Measurements from ENCODE around the gene FAM222B.
"Not testable (repeated sequence)": the region's sequence is repeated elsewhere in the genome, so short reads cannot be mapped to it uniquely, and the experiment has no call there.

FAM222B gene

DNA sequence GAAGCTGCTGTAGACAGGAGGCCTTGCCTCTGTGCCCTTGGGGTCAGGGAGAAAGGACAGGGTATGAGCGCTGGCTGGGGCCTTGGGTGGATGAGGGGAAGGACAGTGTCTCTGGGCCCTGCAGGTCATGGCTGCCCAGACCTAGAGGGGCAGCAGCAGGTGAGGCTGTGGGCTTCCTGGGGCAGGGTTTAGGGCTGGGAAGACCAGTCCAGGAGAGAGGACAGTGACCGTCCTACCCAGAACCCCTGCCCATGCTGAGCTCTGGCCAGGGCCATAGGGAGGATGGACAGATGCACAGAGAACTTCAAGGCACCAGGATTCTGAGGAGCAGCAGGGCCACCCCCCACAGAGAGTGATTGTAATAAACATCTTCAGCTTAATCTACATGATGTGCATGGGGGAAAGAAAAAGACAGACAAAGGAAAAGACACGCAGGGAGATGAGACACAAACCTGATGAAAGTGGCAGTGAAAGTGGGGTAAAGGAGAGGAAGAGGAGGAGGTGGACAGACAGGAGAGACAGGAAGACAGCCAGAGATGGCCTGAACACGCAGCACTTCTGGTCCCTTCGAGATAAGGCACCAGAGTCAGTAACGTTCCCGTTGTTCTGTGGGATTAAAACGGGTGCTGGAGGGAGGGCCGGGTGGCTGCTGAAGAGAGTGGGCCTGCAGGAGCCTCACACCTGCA, 37.4 kb upstream of the FAM222B start:
- no peak for TF ChIP-seq POLR2A (IDR thresholded peaks at IDR 0.05; ENCODE audit: low read depth, low read length)
- FAIRE-seq (no peak), DNase-seq (ENCODE audit: insufficient read length, low spot score) (no peak)

DNA sequence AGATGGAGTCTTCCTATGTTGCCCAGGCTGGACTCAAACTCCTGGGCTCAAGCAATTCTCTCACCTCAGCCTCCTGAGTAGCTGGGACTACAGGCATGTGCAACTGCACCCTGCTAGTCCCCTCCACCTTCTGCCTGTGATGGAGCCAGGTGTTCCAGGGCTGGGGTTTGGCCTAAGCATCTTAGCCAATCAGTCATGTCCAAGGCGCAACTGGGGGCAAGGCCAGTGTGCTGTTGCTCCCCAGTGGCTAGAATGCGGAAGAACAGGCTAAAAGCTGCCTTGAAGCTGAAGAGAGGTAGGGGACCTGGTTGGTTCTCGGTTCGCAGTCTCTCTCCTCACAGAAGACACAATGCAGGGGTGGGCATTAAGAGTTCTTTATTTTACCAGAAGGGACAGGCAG, 36.4 kb upstream of the FAM222B start:
- TF ChIP-seq POLR2A (IDR thresholded peaks at IDR 0.05; ENCODE audit: low read depth, low read length): no peak
- no peak for FAIRE-seq
- DNase-seq (ENCODE audit: insufficient read length, low spot score): no peak

DNA sequence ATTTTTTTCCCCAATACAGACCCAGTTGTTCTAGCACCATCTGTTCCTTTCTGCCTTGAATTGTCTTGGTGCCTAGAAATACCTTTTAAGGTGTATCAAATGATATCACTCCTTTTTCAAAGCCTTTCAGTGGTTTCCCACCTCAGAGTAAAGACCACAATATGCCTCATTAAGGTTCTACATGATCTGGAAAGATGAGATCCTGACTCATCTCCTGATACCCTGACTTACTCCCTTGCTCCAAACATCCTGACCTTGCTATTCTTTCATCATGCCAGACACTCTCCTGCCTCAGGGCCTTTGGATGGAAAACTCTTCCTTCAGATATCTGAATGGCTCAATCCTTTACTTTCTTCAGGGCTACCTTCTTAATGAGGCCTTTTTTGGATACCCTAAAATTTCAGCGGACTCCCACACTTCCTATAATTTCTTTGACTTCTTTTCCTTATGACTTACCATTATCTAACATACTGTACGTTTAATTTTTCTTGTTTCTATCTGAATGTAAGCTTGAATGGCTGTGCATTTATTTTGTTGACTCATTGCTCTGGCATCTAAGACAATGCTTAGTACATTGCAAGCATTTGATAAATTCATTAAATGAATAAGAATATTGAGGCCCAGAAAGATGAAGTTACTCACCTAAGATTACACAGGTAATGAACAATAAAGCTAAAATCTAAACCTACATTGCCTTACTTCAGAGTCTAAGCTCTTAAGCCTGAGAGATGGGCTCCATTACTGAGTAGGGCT, 35.7 kb upstream of the FAM222B start:
- no peak for TF ChIP-seq POLR2A (IDR thresholded peaks at IDR 0.05; ENCODE audit: low read depth, low read length)
- DNase-seq (ENCODE audit: insufficient read length, low spot score) (no peak), FAIRE-seq (no peak)

DNA sequence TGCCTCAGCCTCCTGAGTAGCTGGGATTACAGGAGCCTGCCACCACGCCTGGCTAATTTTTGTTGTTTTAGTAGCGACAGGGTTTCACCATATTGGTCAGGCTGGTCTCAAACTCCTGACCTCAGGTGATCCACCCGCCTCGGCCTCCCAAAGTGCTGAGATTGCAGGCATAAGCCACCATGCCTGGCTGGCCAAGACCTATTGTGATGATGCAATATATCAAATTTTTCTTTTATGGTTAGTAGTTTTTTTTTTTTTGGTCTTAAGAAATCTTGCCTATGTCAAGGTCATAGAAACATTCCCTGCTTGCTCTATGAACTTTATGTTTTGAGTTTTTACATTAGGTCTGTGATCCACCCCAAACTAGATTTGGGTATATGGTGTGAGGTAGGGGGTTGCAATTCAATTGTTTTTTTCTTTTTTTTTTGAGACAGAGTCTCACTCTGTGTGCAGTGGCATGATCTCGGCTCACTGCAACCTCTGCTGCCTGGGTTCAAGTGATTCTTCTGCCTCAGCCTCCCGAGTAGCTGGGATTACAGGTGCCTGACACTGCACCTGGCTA, 34.6 kb upstream of the FAM222B start:
- FAIRE-seq; DNase-seq (ENCODE audit: insufficient read length, low spot score): not testable (repeated sequence)

DNA sequence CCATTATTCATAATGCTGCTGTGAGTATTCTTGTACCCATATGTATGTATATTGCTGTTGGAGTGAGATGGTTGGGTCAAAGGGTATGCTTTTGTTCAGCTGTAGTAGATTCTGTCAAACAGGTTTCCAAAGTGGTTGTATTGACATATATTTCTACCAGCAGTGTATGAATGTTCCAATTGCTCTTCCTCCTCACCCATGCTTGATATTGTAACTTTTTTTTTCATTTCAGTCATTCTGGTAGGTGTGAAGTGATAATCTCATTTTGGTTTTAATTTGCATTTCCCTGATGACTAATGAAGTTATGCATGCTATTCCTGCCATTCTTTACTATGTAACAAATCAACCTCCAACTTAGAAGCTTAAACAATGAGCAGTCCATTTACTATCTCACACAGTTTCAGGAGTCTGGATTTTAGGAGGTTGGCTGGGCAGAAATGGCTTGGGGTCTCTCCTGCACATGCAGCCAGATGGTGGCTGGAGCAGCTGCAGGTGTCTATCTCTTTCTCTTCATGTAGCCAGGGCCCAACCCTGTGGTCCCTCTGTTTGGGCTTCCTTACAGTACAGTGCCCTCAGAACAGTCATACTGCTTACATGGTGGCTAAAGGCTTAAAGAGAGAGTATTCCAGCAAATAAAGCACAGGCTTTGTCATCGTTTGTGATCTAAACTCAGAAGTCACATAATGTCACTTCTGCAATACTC, 33.4 kb upstream of the FAM222B start:
- TF ChIP-seq POLR2A (IDR thresholded peaks at IDR 0.05; ENCODE audit: low read depth, low read length): no peak
- DNase-seq (ENCODE audit: insufficient read length, low spot score) (no peak), FAIRE-seq (no peak)

DNA sequence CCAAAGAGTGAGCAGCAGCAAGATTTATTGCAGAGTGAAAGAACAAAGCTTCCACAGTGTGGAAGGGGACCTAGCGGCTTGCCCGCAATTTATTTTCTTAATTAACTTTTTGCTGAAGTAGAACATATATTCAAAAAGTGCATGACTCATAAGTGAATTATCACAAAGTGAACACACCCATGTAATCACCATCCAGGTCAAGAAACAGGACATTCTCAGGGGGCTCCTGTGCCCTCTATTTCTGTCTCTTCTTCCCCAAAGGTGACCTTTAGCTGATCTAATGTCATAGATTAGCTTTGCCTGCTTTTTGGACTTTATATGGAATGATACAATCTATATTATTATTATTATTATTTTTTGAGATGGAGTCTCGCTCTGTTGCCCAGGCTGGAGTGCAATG, 32.2 kb upstream of the FAM222B start:
- DNase-seq (ENCODE audit: insufficient read length, low spot score) (no peak), FAIRE-seq (no peak)
- no peak for TF ChIP-seq POLR2A (IDR thresholded peaks at IDR 0.05; ENCODE audit: low read depth, low read length)

DNA sequence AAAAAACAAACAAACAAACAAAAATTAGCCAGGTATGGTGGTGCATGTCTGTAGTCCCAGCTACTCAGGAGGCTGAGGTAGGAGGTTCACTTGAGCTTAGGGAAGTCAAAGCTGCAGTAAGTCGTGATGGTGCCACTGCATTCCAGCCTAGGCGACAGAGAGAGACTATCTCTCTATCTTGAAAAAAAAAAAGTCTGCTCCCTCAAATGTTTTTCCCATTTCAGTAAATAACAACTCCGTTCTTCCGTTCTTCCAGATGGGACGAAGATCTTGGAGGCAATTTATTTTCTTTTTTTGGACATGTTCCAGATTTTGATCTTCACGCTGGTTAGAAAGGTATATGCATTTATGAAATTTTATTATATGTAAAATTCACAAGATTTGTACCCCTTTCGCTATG, 31.2 kb upstream of the FAM222B start:
- no peak for TF ChIP-seq POLR2A (IDR thresholded peaks at IDR 0.05; ENCODE audit: low read depth, low read length)
- FAIRE-seq: no peak
- DNase-seq (ENCODE audit: insufficient read length, low spot score): no peak

DNA sequence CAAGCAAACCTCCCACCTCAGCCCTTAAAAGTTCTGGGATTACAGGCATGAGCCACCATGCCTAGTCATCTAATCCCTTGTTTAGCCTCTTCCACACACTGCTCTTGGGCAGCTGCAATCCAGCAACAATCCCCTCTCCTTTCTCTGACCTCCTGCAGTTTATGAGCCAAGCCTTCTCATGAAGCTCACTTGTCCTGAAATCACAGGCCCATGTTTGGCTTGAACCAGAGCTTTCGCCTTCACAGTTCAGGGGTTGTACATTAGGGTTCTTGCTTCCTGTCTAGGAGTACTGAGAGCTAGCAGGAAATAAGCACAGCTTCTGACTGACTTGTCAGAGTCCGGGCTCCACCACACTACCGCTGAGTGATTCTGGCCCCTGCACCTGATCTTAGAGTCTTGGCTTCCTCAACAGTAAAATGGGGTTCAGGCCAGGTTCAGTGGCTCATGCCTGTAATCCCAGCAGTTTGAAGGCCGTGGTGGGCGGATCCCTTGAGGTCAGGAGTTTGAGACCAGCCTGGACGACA, 28.5 kb upstream of the FAM222B start:
- TF ChIP-seq POLR2A (IDR thresholded peaks at IDR 0.05; ENCODE audit: low read depth, low read length): no peak
- DNase-seq (ENCODE audit: insufficient read length, low spot score): no peak
- FAIRE-seq: no peak

DNA sequence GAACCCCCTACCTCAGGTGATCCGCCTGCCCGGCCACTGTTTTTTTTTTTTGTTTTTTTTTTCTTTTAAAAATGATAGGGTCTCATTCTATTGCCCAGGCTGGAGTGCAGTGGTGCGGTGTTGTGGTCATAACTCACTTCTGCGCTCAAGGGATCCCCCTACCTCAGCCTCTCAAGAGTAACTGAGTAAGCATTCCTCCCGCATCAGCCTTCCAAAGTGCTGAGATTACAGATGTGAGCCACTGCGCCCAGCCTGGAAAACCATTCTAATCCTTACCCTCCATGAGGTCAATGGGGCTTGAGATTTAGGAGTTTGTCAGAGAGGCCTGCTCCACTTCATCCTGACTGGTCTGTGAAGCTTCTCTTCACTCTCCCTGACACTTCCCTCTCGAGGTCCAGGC, 24.7 kb upstream of the FAM222B start:
- DNase-seq (ENCODE audit: insufficient read length, low spot score) (no peak), FAIRE-seq (no peak)
- no peak for TF ChIP-seq POLR2A (IDR thresholded peaks at IDR 0.05; ENCODE audit: low read depth, low read length)

DNA sequence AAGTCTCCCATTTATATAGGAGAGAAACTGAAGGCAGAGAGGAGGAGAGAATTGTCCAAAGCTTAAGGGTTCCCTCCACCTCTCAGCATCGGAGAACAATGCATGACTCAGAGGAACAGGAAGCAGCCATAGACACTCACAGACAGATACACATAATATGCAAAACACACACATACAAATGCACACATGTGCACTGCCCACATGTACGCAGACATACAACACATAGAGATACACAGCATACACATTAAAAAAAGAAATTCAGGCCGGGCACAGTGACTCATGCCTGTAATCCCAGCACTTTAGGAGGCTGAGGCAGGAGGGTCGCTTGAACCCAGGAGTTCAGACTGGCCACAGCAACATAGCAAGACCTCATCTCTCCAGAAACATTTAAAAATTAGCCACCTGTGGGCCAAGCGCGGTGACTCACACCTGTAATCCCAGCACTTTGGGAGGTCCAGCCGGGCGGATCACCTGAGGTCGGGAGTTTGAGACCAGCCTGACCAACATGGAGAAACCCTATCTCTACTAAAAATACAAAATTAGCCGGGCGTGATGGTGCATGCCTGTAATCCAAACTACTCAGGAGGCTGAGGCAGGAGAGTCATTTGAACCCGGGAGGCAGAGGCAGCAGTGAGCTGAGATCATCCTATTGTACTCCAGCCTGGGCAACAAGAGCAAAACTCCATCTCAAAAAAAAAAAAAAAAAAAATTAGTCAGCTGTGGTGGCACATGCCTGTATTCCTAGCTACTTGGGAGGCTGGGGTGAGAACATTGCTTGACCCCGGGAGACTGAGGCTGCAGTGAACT, 23.6 kb upstream of the FAM222B start:
- no peak for DNase-seq (ENCODE audit: insufficient read length, low spot score)
- no peak for TF ChIP-seq POLR2A (IDR thresholded peaks at IDR 0.05; ENCODE audit: low read depth, low read length)
- FAIRE-seq: no peak

DNA sequence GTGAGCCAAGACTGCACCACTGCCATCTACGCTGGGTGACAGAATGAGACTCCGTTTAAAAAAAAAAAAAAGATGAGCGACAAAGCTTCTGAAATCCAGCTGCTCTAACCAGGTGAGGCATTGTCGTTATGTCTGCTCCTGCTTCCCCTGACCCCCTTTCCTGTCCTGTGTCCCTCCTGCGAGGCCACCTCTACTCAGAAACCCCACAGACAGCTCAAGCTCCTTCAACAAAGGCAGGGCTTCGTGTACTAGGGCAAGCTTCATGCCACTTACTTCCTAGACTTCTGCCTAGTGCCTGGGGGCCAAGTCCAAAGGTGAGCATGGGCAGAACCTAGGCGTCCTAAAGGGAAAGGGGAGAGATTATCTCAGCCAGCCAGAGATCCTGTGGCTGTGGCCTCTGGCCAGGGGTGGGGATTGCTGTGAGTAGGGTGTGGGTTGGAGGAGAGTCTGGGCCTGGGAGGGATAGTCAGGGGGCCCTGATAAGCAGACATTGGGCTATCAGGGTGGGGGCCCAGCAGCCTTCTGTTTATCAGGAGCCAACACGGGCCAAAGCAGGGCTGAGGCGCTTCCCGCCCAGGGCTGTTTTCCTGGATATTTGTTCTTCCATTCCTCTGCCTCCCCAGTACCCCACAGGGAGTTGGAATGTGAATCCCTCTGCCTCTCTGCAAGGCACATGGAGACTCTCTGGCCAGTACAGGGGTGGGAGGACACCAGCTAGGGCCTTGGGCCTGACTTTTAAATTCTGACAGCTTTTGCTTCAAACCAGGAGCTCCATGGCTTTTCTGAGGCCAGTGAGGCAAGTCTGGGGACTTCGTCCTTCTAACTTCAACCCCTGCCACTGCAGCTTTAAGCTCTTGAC, 22.6 kb upstream of the FAM222B start:
- DNase-seq (ENCODE audit: insufficient read length, low spot score) (no peak), FAIRE-seq (no peak)
- TF ChIP-seq POLR2A (IDR thresholded peaks at IDR 0.05; ENCODE audit: low read depth, low read length): no peak

DNA sequence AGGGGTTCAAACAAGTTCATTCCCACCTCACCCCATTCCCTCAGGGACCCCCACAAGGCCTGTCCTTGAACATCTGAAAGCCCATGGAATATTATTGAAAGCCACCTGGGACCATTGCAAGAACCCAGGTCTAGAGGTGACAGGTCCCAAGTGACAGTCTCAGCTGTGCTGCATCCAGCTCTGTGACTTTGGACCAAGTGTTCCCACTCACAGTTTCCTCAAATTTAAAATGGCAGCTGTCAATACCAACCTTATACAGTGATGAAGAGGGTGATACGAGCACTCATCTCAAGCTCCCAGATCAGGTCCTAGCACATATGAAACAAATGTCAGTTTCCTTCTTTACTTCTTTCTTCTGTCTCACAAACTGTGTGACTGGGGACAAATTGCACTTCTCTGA, 21.4 kb upstream of the FAM222B start:
- DNase-seq (ENCODE audit: insufficient read length, low spot score) (no peak), FAIRE-seq (no peak)
- no peak for TF ChIP-seq POLR2A (IDR thresholded peaks at IDR 0.05; ENCODE audit: low read depth, low read length)

DNA sequence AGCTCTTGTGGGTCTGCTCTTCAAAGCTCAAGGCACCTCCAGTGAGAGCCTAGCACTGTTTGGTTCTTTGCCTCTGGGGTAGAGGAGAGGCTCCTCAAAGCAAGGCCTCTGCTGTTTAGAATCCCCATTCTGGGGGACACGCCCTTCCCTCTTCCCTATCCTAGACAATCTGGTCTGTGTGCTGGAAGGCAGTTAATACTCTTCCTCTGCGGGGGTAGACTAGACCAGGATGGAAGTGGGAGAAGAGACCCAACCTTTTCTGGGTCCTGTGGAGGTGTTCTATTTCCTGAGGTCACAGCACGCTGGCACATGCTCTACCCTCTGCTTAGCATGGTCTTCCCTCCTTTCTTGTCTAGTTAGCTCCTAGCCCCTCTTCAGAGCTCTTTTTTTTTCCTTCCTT, 20.0 kb upstream of the FAM222B start:
- DNase-seq (ENCODE audit: insufficient read length, low spot score) (no peak), FAIRE-seq (no peak)
- TF ChIP-seq POLR2A (IDR thresholded peaks at IDR 0.05; ENCODE audit: low read depth, low read length): no peak

Data from H54 (cell line).